IMR-90 (cell line): ENCODE measurements around the gene RETN. TPM values are rescaled to one million over a fixed set of nuclear protein-coding genes. Genes with fewer than 3 reads are reported as not detected.

Source experiments
- ATAC-seq: fragments of 200-7000 bp; cut with Tn5 transposase; 2 replicates; pipeline ENCODE4 v1.9.1; 2020; ENCODE audit warnings: low read depth, mild to moderate bottlenecking, moderate library complexity
- BruUV-seq: library from RNA; stranded (reverse); fragments of 400-500 nt; replicated peaks from 2 replicates; lab custom pipeline; 2021; lab: Mats Ljungman, UMichigan
- CTCF ChIA-PET: fragments of 300-600 bp; formaldehyde crosslinking; extraction: SDS; loops from one replicate; lab custom pipeline; 2021; ENCODE audit warnings: antibody characterized with exemption; lab: Yijun Ruan, JAX
- POLR2A ChIA-PET: fragments of 300-600 bp; sonication (Branson Sonifier 250); formaldehyde crosslinking; loops from one replicate; lab custom pipeline; 2022; ENCODE audit warnings: antibody characterized with exemption; ENCODE audit not compliant: unreplicated experiment; lab: Charles Lee
- DNase-seq: peaks from one replicate; pipeline ENCODE4 v3.0.0; 2013
- H2AFZ ChIP-seq: replicated peaks from 2 replicates; pipeline ENCODE3; 2013; ENCODE audit warnings: low read length, mild to moderate bottlenecking; ENCODE audit not compliant: poor library complexity
- H2AK5ac ChIP-seq: 2 replicates; pipeline ENCODE4 v1.6.1; 2013; ENCODE audit warnings: low read depth, low read length, inconsistent platforms
- H2AK9ac ChIP-seq: replicated peaks from 2 replicates; pipeline ENCODE3; 2013; ENCODE audit warnings: mild to moderate bottlenecking, low read depth, low read length, moderate library complexity; ENCODE audit not compliant: poor library complexity
- H2BK120ac ChIP-seq: 2 replicates; pipeline ENCODE4 v1.6.1; 2013; ENCODE audit warnings: low read depth, low read length, inconsistent platforms
- H2BK15ac ChIP-seq: 3 replicates; pipeline ENCODE4 v1.6.1; 2013; ENCODE audit warnings: low read depth, low read length, inconsistent platforms
- H2BK20ac ChIP-seq: 2 replicates; pipeline ENCODE4 v1.6.1; 2013; ENCODE audit warnings: low read depth, mild to moderate bottlenecking, inconsistent platforms, low read length, moderate library complexity
- H2BK5ac ChIP-seq: 2 replicates; pipeline ENCODE4 v1.6.1; 2013; ENCODE audit warnings: mild to moderate bottlenecking, low read depth, low read length, inconsistent platforms; ENCODE audit not compliant: poor library complexity, severe bottlenecking
- H3K14ac ChIP-seq: replicated peaks from 2 replicates; pipeline ENCODE4 v1.6.1; 2013; ENCODE audit warnings: low read depth, low read length, inconsistent platforms
- H3K18ac ChIP-seq: 2 replicates; pipeline ENCODE4 v1.6.1; 2013; ENCODE audit warnings: low read depth, low read length, control low read depth
- H3K23ac ChIP-seq: 2 replicates; pipeline ENCODE4 v1.6.1; 2013; ENCODE audit warnings: low read depth, low read length, inconsistent platforms
- H3K27ac ChIP-seq: 2 replicates; pipeline ENCODE4 v1.5.1; 2013; ENCODE audit warnings: mild to moderate bottlenecking, control low read depth, low read length; ENCODE audit not compliant: insufficient read depth
- H3K27me3 ChIP-seq: 2 replicates; pipeline ENCODE4 v1.6.1; 2013; ENCODE audit warnings: low read length; ENCODE audit not compliant: control insufficient read depth, insufficient read depth
- H3K36me3 ChIP-seq: 2 replicates; pipeline ENCODE4 v1.6.1; 2013; ENCODE audit warnings: low read length, mixed read lengths; ENCODE audit not compliant: control insufficient read depth, insufficient read depth
- H3K4ac ChIP-seq: 2 replicates; pipeline ENCODE4 v1.6.1; 2013; ENCODE audit warnings: low read depth, low read length, inconsistent platforms
- H3K4me1 ChIP-seq: 2 replicates; pipeline ENCODE4 v1.6.1; 2013; ENCODE audit warnings: low read length, mixed read lengths; ENCODE audit not compliant: control insufficient read depth, insufficient read depth
- H3K4me2 ChIP-seq: 2 replicates; pipeline ENCODE4 v1.6.1; 2013; ENCODE audit warnings: low read depth, mild to moderate bottlenecking, control low read depth, low read length, moderate library complexity
- H3K4me3 ChIP-seq: 2 replicates; pipeline ENCODE4 v1.5.1; 2013; ENCODE audit warnings: low read depth, mild to moderate bottlenecking, control low read depth, low read length, moderate library complexity; ENCODE audit not compliant: insufficient read depth
- H3K56ac ChIP-seq: 2 replicates; pipeline ENCODE4 v1.6.1; 2013; ENCODE audit warnings: low read length, inconsistent platforms; ENCODE audit not compliant: insufficient read depth; ENCODE audit errors: extremely low read depth
- H3K79me1 ChIP-seq, 2 experiments: 2 replicates each; pipeline ENCODE4 v1.6.1; 2013; ENCODE audit warnings: low read length in 2 of 2, inconsistent platforms in 1 of 2, low read depth in 1 of 2
- H3K9ac ChIP-seq: 2 replicates; pipeline ENCODE4 v1.6.1; 2013; ENCODE audit warnings: low read depth, low read length, control low read depth
- H3K9me1 ChIP-seq: 2 replicates; pipeline ENCODE4 v1.6.1; 2013; ENCODE audit warnings: low read length, inconsistent platforms; ENCODE audit not compliant: insufficient read depth
- H3K9me3 ChIP-seq: 2 replicates; pipeline ENCODE4 v1.6.1; 2013; ENCODE audit warnings: low read length; ENCODE audit not compliant: control insufficient read depth, insufficient read depth
- H4K20me1 ChIP-seq: 2 replicates; pipeline ENCODE4 v1.6.1; 2013; ENCODE audit warnings: low read length, inconsistent platforms; ENCODE audit not compliant: insufficient read depth
- H4K5ac ChIP-seq: 2 replicates; pipeline ENCODE4 v1.6.1; 2013; ENCODE audit warnings: mild to moderate bottlenecking, low read depth, low read length, control low read depth
- H4K8ac ChIP-seq, 2 experiments: 2 replicates each; pipeline ENCODE4 v1.6.1; 2013; ENCODE audit warnings: low read depth in 2 of 2, low read length in 2 of 2, control low read depth in 1 of 2, inconsistent platforms in 1 of 2
- H4K91ac ChIP-seq: 2 replicates; pipeline ENCODE4 v1.6.1; 2013; ENCODE audit warnings: low read depth, low read length, inconsistent platforms; ENCODE audit not compliant: insufficient read depth
- BHLHE40 ChIP-seq: fragments of 150-350 bp; IDR thresholded peaks from 2 replicates; pipeline ENCODE4 v1.6.1; 2016; ENCODE audit warnings: mild to moderate bottlenecking, low read depth, low read length
- CEBPB ChIP-seq: IDR thresholded peaks from 2 replicates; pipeline ENCODE4 v1.6.1; 2012; ENCODE audit warnings: low read depth, low read length, improper control_type of control experiment
- CHD1 ChIP-seq: IDR thresholded peaks from 2 replicates; pipeline ENCODE4 v1.6.1; 2012; ENCODE audit warnings: low read depth, low read length, improper control_type of control experiment
- CTCF ChIP-seq: conservative IDR thresholded peaks from 2 replicates; pipeline ENCODE4 v1.5.1; 2012; ENCODE audit warnings: mild to moderate bottlenecking, low read depth, low read length, improper control_type of control experiment
- ELK1 ChIP-seq: fragments of 150-350 bp; IDR thresholded peaks from 2 replicates; pipeline ENCODE4 v1.6.1; 2016; ENCODE audit warnings: low read depth, mild to moderate bottlenecking, low read length, moderate library complexity, borderline replicate concordance
- FOS ChIP-seq: fragments of 150-350 bp; IDR thresholded peaks from 2 replicates; pipeline ENCODE4 v1.6.1; 2016; ENCODE audit warnings: low read depth, low read length
- MAFK ChIP-seq: IDR thresholded peaks from 2 replicates; pipeline ENCODE4 v1.6.1; 2012; ENCODE audit warnings: low read depth, low read length, improper control_type of control experiment
- MAZ ChIP-seq: IDR thresholded peaks from 2 replicates; pipeline ENCODE4 v1.6.1; 2012; ENCODE audit warnings: low read depth, mild to moderate bottlenecking, low read length, improper control_type of control experiment, moderate library complexity, borderline replicate concordance
- MXI1 ChIP-seq: IDR thresholded peaks from 2 replicates; pipeline ENCODE4 v1.6.1; 2012; ENCODE audit warnings: low read depth, mild to moderate bottlenecking, low read length, moderate library complexity, borderline replicate concordance
- NFE2L2 ChIP-seq: fragments of 150-350 bp; IDR thresholded peaks from 2 replicates; pipeline ENCODE4 v1.6.1; 2016; ENCODE audit warnings: low read depth, mild to moderate bottlenecking, low read length
- POLR2A ChIP-seq: IDR thresholded peaks from 2 replicates; pipeline ENCODE4 v1.6.1; 2012; ENCODE audit warnings: mild to moderate bottlenecking, low read depth, low read length
- RAD21 ChIP-seq: IDR thresholded peaks from 2 replicates; pipeline ENCODE4 v1.6.1; 2012; ENCODE audit warnings: low read length, improper control_type of control experiment
- RCOR1 ChIP-seq: IDR thresholded peaks from 2 replicates; pipeline ENCODE4 v1.6.1; 2012; ENCODE audit warnings: mild to moderate bottlenecking, low read length, improper control_type of control experiment; ENCODE audit not compliant: insufficient replicate concordance
- RFX5 ChIP-seq: IDR thresholded peaks from 2 replicates; pipeline ENCODE4 v1.8.0; 2012; ENCODE audit warnings: low read depth, mild to moderate bottlenecking, low read length, moderate library complexity
- SMC3 ChIP-seq: fragments of 150-350 bp; IDR thresholded peaks from 2 replicates; pipeline ENCODE4 v1.6.1; 2016; ENCODE audit warnings: low read depth, mild to moderate bottlenecking, antibody characterized with exemption, low read length, moderate library complexity
- USF2 ChIP-seq: fragments of 150-350 bp; IDR thresholded peaks from 2 replicates; pipeline ENCODE4 v1.6.1; 2017; ENCODE audit warnings: mild to moderate bottlenecking, antibody characterized with exemption, low read length, low read depth
- WGBS, 2 experiments: methylation state at CpG; one replicate each; pipeline versions ENCODE4 v1.1.5 to v1.1.7; 2013; ENCODE audit warnings: missing lambda C conversion rate in 2 of 2; ENCODE audit not compliant: insufficient read length in 1 of 2; ENCODE audit errors: extremely low coverage in 2 of 2; 5-methylcytosine and 5-hydroxymethylcytosine counted together
- dilution Hi-C: fragments of 300-500 bp; cut with HindIII; formaldehyde crosslinking; loops from one replicate; pipeline ENCODE4 v1.14.3; 2018; ENCODE audit warnings: low sequenced_read_pairs; ENCODE audit not compliant: unreplicated experiment
- in situ Hi-C: fragments of 300-500 bp; cut with MboI; formaldehyde crosslinking; loops from 3 replicates; pipeline ENCODE4 v1.14.3; 2019; ENCODE audit warnings: low sequenced_read_pairs, inconsistent platforms, mixed read lengths
- intact Hi-C: fragments of 100-400 bp; cut with micrococcal nuclease; formaldehyde crosslinking; loops from 2 replicates; pipeline ENCODE4 v1.10.0; 2022
- polyA plus RNA-seq, 3 experiments: library from polyadenylated mRNA; depleted of rRNA; stranded (reverse); fragments of >200 nt; gene quantifications; 2 replicates each; pipeline ENCODE4 v1.2.3, GENCODE V29; 2012; ENCODE audit warnings: low replicate concordance in 1 of 3
- total RNA-seq: library from RNA; depleted of rRNA; stranded (reverse); fragments of >200 nt; gene quantifications from 2 replicates; pipeline ENCODE4 v1.2.3, GENCODE V29; 2012

Gene RETN
- total and polyA plus RNA-seq, 2 of the 4 experiments (the other 2 are of a cell fraction): not detected

GRCh38 chr19:7646426-7646700 lies 22.5 kb upstream of the RETN start:
- BruUV-seq: no TSS peak
- Histone ChIP-seq H3K4ac (no peak overlapping the region), H3K79me1 (no peaks in the 10 kb centered on the region), H3K27ac (no peak overlapping the region), H3K23ac (no peak overlapping the region), H2BK120ac (no peak overlapping the region), H3K9me1 (no peaks in the 10 kb centered on the region), H3K9me3 (no peaks in the 10 kb centered on the region), H3K4me2 (no peak overlapping the region), H2BK15ac (no peak overlapping the region), H3K56ac (no peak overlapping the region), H4K5ac (no peak overlapping the region), H4K91ac (no peak overlapping the region), H4K8ac (no peak overlapping the region), H3K14ac (no peak overlapping the region), H2BK5ac (no peak overlapping the region), H3K36me3 (no peaks in the 10 kb centered on the region), H2AK9ac (no peak overlapping the region), H2AFZ (no peak overlapping the region), H3K4me1 (no peaks in the 10 kb centered on the region), H3K9ac (no peak overlapping the region), H2BK20ac (no peak overlapping the region), H3K27me3 (peaks cover 7% of the 10 kb centered on the region; the same call in 1 of the 2 replicates), H2AK5ac (no peak overlapping the region), H3K18ac (no peak overlapping the region), H3K4me3 (no peak overlapping the region), H4K20me1 (no peaks in the 10 kb centered on the region)
- intact Hi-C loops (no loop called here), dilution Hi-C loops (no loop called here), in situ Hi-C loops (no loop called here)
- no peak for TF ChIP-seq NFE2L2
- no peak for TF ChIP-seq RAD21
- no peak for TF ChIP-seq CTCF
- no peak for TF ChIP-seq POLR2A
- no peak for TF ChIP-seq RCOR1
- TF ChIP-seq FOS: no peak
- TF ChIP-seq MXI1: no peak
- TF ChIP-seq RFX5: no peak
- TF ChIP-seq SMC3: no peak
- TF ChIP-seq BHLHE40: no peak
- TF ChIP-seq CHD1: no peak
- no peak for TF ChIP-seq MAFK
- TF ChIP-seq ELK1: no peak
- no peak for TF ChIP-seq MAZ
- TF ChIP-seq CEBPB: no peak
- no peak for TF ChIP-seq USF2
- WGBS, 2 experiments: 40% methylated on average over 1 of the region's 8 CpGs; no CpG with 5 or more reads in 1 of the 2 experiments
- CTCF ChIA-PET: no interaction called here
- POLR2A ChIA-PET: no interaction called here
- ATAC-seq: no peak
- DNase-seq: no peak
